ENCODE data around the gene CDH11.

Gene CDH11

GRCh38 chr16:65021852-65022595 is 99.8 kb downstream of the CDH11 start:
- no peak for DNase-seq

DNA sequence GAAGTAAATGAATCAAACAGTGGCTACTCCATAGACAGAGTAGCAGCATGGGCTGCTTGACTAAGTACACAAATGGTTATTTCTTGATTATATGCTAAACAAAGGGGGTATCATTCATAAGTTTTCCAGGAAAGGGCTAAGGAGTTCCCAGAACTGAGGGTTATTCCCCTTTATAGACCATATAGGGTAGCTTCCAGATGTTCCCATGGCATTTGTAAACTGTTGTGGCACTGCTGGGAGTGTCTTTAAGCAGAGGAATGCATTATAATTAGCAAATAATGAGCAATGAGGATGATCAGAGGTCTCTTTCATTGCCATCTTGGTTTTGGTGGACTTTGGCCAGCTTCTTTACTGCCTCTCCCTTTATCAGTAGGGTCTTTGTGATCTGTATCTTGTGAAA is 105.1 kb downstream of the CDH11 start:
- DNase-seq, result no peak

- no peak for DNase-seq
Measured at GRCh38 chr16:65015599-65015998, 106.3 kb downstream of the CDH11 start.

- no peak for DNase-seq
Measured at GRCh38 chr16:65012357-65012756, 109.5 kb downstream of the CDH11 start.

DNA sequence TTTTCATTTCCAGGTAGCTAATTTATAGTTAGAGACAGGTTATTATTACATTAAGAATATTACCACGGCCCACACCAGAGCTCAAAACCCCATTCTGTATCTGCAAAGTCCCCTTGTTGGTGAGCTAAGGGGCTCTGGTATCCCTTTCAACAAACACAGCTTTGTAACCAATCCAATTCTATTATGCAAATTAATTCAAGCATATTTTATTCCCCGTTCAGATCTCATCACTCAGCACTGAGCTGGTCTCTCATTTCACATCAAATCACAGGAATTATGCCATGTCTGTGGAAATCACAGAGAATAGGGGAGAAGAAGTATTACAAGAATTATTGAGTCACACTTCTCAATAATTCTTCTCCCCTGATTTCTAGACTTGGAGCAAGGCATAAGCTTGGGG is 111.7 kb downstream of the CDH11 start:
- no peak for DNase-seq

DNA sequence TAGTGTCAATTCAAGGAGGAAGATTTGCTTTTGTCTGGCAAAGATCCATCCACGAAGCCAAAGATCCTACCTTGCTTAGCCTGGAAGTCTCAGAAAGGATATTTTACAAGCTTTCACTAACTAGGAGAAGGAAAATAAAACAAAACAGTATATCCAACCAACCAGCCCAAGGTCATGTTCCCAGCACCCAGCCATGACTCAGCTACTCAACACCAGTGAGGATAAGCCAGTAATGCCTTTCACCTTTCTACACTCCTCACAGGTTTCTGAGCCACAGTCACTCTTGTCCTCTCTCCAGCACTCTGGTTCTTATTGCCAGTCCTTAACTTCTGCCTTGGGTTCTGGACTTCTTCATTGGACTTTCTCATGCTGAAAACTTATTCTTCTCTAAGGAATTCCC is 116.2 kb downstream of the CDH11 start:
- no peak for DNase-seq

- DNase-seq, result no peak
Measured at GRCh38 chr16:65004570-65004969, 117.3 kb downstream of the CDH11 start.

- DNase-seq, result no peak
Measured at GRCh38 chr16:65003621-65004020, 118.2 kb downstream of the CDH11 start.

GRCh38 chr16:65002265-65002664 is 119.6 kb downstream of the CDH11 start:
- DNase-seq, result no peak

DNA sequence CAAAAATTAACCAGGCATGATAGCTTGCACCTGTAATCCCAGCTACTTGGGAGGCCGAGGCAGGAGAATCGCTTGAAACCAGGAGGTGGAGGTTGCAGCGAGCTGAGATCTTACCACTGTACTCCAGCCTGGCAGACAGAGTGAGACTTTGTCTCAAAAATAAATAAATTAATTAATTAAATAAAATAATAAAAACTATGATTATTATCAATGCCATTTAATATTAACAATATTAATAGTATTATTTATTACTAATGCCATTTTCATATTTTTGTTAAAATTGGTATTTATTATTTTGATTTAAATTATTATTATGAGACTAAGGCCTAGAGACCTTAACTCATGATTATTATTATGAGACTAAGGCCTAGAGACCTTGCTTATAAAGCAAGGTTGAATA is 121.2 kb downstream of the CDH11 start:
- no peak for DNase-seq

DNA sequence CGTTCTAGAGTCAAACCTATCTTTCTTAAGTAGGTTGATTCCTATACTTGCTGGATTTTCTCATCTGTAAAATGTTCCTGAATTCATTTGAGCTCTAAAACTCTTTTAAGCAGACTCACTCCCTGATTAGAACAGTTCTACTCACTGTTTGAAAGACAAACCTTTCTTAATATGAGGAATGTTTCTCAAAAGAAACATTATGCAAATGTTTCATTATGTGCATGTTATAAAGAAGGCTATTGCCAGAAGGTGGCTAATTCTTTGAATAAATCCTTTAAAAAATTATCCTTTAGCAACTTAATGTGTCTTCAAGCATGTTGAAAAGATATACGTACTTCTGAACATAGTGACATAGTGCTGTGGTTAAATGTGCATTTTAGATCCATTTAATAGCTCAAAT is 124.1 kb downstream of the CDH11 start:
- DNase-seq, result no peak

GRCh38 chr16:64997121-64997520 is 124.7 kb downstream of the CDH11 start:
- no peak for DNase-seq

- no peak for DNase-seq
Measured at GRCh38 chr16:64996641-64997040, 125.2 kb downstream of the CDH11 start.

GRCh38 chr16:64993464-64993863 is 128.4 kb downstream of the CDH11 start:
- DNase-seq, result no peak

- DNase-seq, result no peak
Measured at GRCh38 chr16:64991001-64991400, 130.9 kb downstream of the CDH11 start.

DNA sequence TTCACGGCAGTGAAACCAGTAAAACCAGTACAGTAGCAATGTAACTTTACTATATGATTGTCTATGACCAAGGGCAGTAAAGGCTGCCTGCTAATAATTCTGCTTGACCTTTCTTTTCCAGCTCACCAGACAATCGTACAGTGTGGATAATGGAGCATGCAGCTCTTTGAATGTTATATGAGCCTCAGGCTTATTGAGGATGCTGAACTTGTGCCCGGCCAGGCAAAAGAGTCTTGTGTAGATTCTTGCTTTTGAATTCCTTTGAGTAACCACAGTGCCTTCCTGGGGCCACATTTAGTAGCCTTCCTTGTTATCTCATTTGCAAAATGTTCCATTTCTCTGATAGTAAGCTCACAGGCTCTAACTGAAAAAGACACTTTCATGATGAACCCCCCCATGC is 131.8 kb downstream of the CDH11 start:
- DNase-seq, result no peak

GRCh38 chr16:64989050-64989449 is 132.8 kb downstream of the CDH11 start:
- no peak for DNase-seq

- DNase-seq, result no peak
Measured at GRCh38 chr16:64983963-64984362, 137.9 kb downstream of the CDH11 start.

GRCh38 chr16:64983231-64983630 is 138.6 kb downstream of the CDH11 start:
- DNase-seq, result no peak

GRCh38 chr16:64982581-64982980 is 139.3 kb downstream of the CDH11 start:
- DNase-seq, result no peak

- no peak for DNase-seq
Measured at GRCh38 chr16:64981568-64982281, 140.1 kb downstream of the CDH11 start.

DNA sequence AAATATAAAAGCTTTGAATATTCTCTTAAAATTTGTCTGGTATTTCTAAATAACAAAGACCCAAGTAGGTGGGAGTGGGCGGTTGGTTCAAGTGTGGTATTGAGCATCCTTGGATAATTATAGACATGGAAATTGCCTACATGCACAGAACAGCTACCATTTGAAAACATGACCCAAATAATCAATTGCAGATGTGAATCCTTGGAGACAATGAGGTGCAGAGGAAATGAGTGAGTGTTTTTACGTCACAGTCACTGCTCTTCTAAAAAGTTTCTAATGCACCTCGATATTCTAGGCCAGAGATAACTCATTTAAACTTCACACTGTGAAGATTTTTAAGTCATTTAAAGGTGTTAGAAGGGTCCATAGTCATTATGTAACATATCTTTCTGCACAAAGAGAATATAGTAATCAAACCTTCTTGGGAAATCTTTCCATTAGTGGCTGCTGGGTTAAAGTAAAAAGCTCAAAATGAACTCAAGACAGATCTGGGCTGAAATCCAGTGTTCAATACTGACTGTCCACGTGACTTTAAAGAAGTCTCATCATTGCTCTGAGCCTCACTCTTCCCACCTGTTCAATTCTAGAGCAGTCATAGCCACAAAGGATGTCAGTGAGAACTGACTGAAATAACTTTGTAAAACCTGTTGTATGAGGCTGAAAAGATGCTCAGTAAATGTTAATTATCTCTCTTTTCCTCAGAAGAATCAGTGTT is 144.5 kb downstream of the CDH11 start:
- no peak for DNase-seq

DNA sequence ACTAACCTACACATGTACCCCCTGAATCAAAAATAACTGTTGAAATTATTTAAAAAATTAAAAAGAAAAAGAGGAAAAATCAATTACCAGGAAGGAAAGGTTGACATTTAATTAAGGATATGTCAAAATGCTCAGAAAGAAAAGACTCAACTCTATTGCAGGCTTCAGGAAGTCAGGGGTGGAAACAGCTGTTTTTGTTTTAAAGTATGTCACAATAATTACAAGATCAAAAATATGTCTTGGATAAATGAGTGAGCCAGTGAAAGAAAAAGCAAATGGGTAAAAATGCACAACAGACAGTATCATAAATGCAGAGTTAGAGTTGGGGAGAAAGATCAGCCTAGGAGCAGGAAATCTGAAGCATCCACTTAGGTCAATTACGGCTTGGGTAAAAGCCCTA is 146.0 kb downstream of the CDH11 start:
- DNase-seq, result no peak

GRCh38 chr16:64974381-64974780 is 147.5 kb downstream of the CDH11 start:
- no peak for DNase-seq
